HepG2 (cell line): Measurements from ENCODE around the gene BOLL. TPM values are rescaled to one million over a fixed set of nuclear protein-coding genes. Genes with fewer than 3 reads are reported as not detected.

Experiments used
- ATAC-seq: fragments of 200-7000 bp; cut with Tn5 transposase; 3 replicates; pipeline ENCODE4 v1.9.1; 2020; ENCODE audit warnings: mild to moderate bottlenecking, moderate library complexity
- BruUV-seq: library from RNA; stranded (reverse); fragments of 400-500 nt; replicated peaks from 2 replicates; lab custom pipeline; 2021; lab: Mats Ljungman, UMichigan
- CTCF ChIA-PET: fragments of 300-600 bp; formaldehyde crosslinking; extraction: SDS; loops from one replicate; lab custom pipeline; 2021; ENCODE audit warnings: low total read pairs, inconsistent platforms, low intra/inter-chr PET ratio; lab: Yijun Ruan, JAX
- POLR2A ChIA-PET: fragments of 350-600 bp; sonication (Branson Sonifier 250); formaldehyde crosslinking; loops from one replicate; lab custom pipeline; 2020; ENCODE audit warnings: antibody characterized with exemption, inconsistent platforms; lab: Yijun Ruan, JAX
- DNase-seq: peaks from one replicate; pipeline ENCODE4 v3.0.0-alpha.2; 2015; ENCODE audit warnings: low spot score
- FAIRE-seq: peaks from 3 replicates; lab custom pipeline; 2011; peaks lifted over from hg19 to GRCh38; lab: Jason Lieb, UNC
- H2AFZ ChIP-seq: one replicate; pipeline ENCODE4 v1.6.1; 2011; ENCODE audit warnings: low read length, inconsistent platforms
- H3K27ac ChIP-seq: fragments of 300-600 bp; 3 replicates; pipeline ENCODE4 v1.8.0; 2011; ENCODE audit warnings: mixed run types, mild to moderate bottlenecking, mixed read lengths, low read length, inconsistent platforms; ENCODE audit not compliant: insufficient read depth; ENCODE audit errors: extremely low read length
- H3K27me3 ChIP-seq, 2 experiments: fragments of 200-600 bp in 1 of 2; 2 replicates in 1 of 2; 3 replicates in 1 of 2; pipeline versions ENCODE4 v1.6.0 to v1.8.0; 2011; ENCODE audit warnings: low read length in 2 of 2, mild to moderate bottlenecking in 2 of 2, moderate library complexity in 2 of 2, inconsistent platforms in 1 of 2; ENCODE audit not compliant: insufficient read depth in 2 of 2, control insufficient read depth in 1 of 2
- H3K36me3 ChIP-seq, 2 experiments: fragments of 200-600 bp in 1 of 2; replicated peaks in 1 of 2; 2 replicates in 1 of 2; 3 replicates in 1 of 2; pipeline versions ENCODE4 v1.5.1 to v1.8.0; 2011; ENCODE audit warnings: low read length in 2 of 2, inconsistent platforms in 1 of 2; ENCODE audit not compliant: insufficient read depth in 2 of 2, control insufficient read depth in 1 of 2
- H3K4me1 ChIP-seq: 2 replicates; pipeline ENCODE4 v1.5.1; 2012; ENCODE audit warnings: low read length, inconsistent platforms; ENCODE audit not compliant: insufficient read depth
- H3K4me2 ChIP-seq: 2 replicates; pipeline ENCODE4 v1.6.0; 2011; ENCODE audit warnings: low read depth, low read length, inconsistent platforms
- H3K4me3 ChIP-seq, 3 experiments: fragments of 200-600 bp in 1 of 3; sonication (generic), shearing (Covaris generic) in 1 of 3; replicated peaks in 1 of 3; 2 replicates each; pipeline ENCODE4 v1.5.1; 2011 to 2016; ENCODE audit warnings: low read length in 3 of 3, inconsistent platforms in 2 of 3, low read depth in 2 of 3, mild to moderate bottlenecking in 2 of 3, control low read depth in 1 of 3, mixed read lengths in 1 of 3; ENCODE audit not compliant: insufficient read depth in 1 of 3
- H3K79me2 ChIP-seq: one replicate; pipeline ENCODE4 v1.6.1; 2011; ENCODE audit warnings: low read length, inconsistent platforms; ENCODE audit not compliant: insufficient read depth
- H3K9ac ChIP-seq: 2 replicates; pipeline ENCODE4 v1.6.0; 2011; ENCODE audit warnings: mild to moderate bottlenecking, low read depth, low read length, inconsistent platforms; ENCODE audit not compliant: insufficient read depth
- H3K9me3 ChIP-seq: 2 replicates; pipeline ENCODE4 v1.5.1; 2012; ENCODE audit warnings: mild to moderate bottlenecking, low read length
- H4K20me1 ChIP-seq: 2 replicates; pipeline ENCODE4 v1.6.0; 2011; ENCODE audit warnings: inconsistent platforms, mild to moderate bottlenecking, low read length, moderate library complexity; ENCODE audit not compliant: insufficient read depth
- CEBPZ ChIP-seq: IDR thresholded peaks from 2 replicates; pipeline ENCODE4 v1.6.1; 2012; ENCODE audit warnings: low read length, improper control_type of control experiment
- ERF ChIP-seq: IDR thresholded peaks from 2 replicates; pipeline ENCODE4 v1.6.1; 2018; ENCODE audit warnings: missing biosample characterization, missing genetic modification reagents
- HOMEZ ChIP-seq: IDR thresholded peaks from 2 replicates; pipeline ENCODE4 v1.6.1; 2016; ENCODE audit warnings: low read depth
- LBX2 ChIP-seq: sonication (generic); formaldehyde crosslinking; IDR thresholded peaks from 2 replicates; pipeline ENCODE4 v1.5.0; 2020; ENCODE audit warnings: missing genetic modification reagents, mild to moderate bottlenecking, borderline replicate concordance
- TARDBP ChIP-seq: sonication (generic); formaldehyde crosslinking; IDR thresholded peaks from 2 replicates; pipeline ENCODE4 v1.8.0; 2022; ENCODE audit warnings: mild to moderate bottlenecking, missing genetic modification reagents
- ZNF564 ChIP-seq: sonication (generic); formaldehyde crosslinking; IDR thresholded peaks from 2 replicates; pipeline ENCODE4 v1.8.1; 2023; ENCODE audit warnings: mild to moderate bottlenecking, missing genetic modification reagents
- WGBS: methylation state at CpG from one replicate; pipeline ENCODE4 v1.1.6; 2017; ENCODE audit warnings: low lambda C conversion rate; 5-methylcytosine and 5-hydroxymethylcytosine counted together
- in situ Hi-C: cut with HindIII; loops from 2 replicates; pipeline ENCODE4 v1.10.0; 2017; ENCODE audit warnings: low pct_unique_long_range_greater_than_20kb; ENCODE audit not compliant: extremely low pct_ligation_motif_present
- intact Hi-C: fragments of 100-400 bp; cut with micrococcal nuclease; formaldehyde crosslinking; loops from one replicate; pipeline ENCODE4 v1.10.0; 2022; ENCODE audit not compliant: unreplicated experiment
- polyA plus RNA-seq, 8 experiments: library from polyadenylated mRNA; depleted of rRNA in 3 of 8; stranded (reverse) in 7 of 8; unstranded in 1 of 8; fragments of >200 nt; fragmentation: Illumina TruSeq in 4 of 8; extraction: Trizol in 4 of 8; gene quantifications; 2 replicates each; pipeline versions ENCODE4 v1.2.1 to v1.2.3, GENCODE V29; 2011 to 2016; ENCODE audit warnings: low read depth in 4 of 8, missing spikeins in 1 of 8, mixed read lengths in 1 of 8; ENCODE audit not compliant: insufficient read depth in 1 of 8
- total RNA-seq, 5 experiments: library from RNA; depleted of rRNA; stranded (reverse); fragments of >200 nt; fragmentation: Illumina TruSeq; extraction: Trizol; gene quantifications; 2 replicates each; pipeline ENCODE4 v1.2.3, GENCODE V29; 2016; ENCODE audit warnings: low read depth in 1 of 5
- TF ChIP-seq, protein P1 (sequence below): sonication (generic); formaldehyde crosslinking; IDR thresholded peaks from 2 replicates; pipeline ENCODE4 v1.5.0; 2020; ENCODE audit warnings: missing genetic modification reagents

Gene BOLL
- total and polyA plus RNA-seq, 2 of the 13 experiments (the other 11 are each of a cell fraction or from before 2014, with no cell fraction given): not detected

- Histone ChIP-seq H3K4me1 (no peaks in the 10 kb centered on the region), H3K9me3 (no peaks in the 10 kb centered on the region), H2AFZ (no peak overlapping the region), H3K4me3 (no peak overlapping the region), H3K4me2 (no peak overlapping the region), H4K20me1 (no peaks in the 10 kb centered on the region), H3K36me3 (no peaks in the 10 kb centered on the region), H3K9ac (no peak overlapping the region), H3K27me3 (no peaks in the 10 kb centered on the region), H3K27ac (no peak overlapping the region), H3K79me2 (no peaks in the 10 kb centered on the region)
- no TSS peak for BruUV-seq
- in situ Hi-C loops (no loop called here), intact Hi-C loops (no loop called here)
- WGBS: 0% methylated on average over 2 of the region's 2 CpGs
- ChIA-PET POLR2A (no interaction called here), CTCF (no interaction called here)
- no peak for DNase-seq
- no peak for ATAC-seq
- no peak for TF ChIP-seq ERF (CRISPR knock-in tag)
- no peak for TF ChIP-seq CEBPZ
- no peak for TF ChIP-seq HOMEZ
- TF ChIP-seq TARDBP (CRISPR knock-in tag): no peak
- TF ChIP-seq LBX2 (CRISPR knock-in tag): no peak
- TF ChIP-seq ZNF564 (CRISPR knock-in tag): no peak
- TF ChIP-seq, protein P1, sequence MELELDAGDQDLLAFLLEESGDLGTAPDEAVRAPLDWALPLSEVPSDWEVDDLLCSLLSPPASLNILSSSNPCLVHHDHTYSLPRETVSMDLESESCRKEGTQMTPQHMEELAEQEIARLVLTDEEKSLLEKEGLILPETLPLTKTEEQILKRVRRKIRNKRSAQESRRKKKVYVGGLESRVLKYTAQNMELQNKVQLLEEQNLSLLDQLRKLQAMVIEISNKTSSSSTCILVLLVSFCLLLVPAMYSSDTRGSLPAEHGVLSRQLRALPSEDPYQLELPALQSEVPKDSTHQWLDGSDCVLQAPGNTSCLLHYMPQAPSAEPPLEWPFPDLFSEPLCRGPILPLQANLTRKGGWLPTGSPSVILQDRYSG (CRISPR knock-in tag): no peak
- FAIRE-seq: no peak
Measured at GRCh38 chr2:197821550-197822289, 36.6 kb upstream of the BOLL start.
